Activated CD8-positive, alpha-beta T cell treated with anti-CD3 and anti-CD28 coated beads for 36 hours (primary cell): ENCODE results near the gene KNCN. TPM values are rescaled to one million over a fixed set of nuclear protein-coding genes. Genes with fewer than 3 reads are reported as not detected.

Experiments used
- ATAC-seq: fragments of 200-7000 bp; cut with Tn5 transposase; one replicate; pipeline ENCODE4 v1.10.0; 2021; ENCODE audit warnings: mild to moderate bottlenecking, moderate library complexity
- CTCF ChIA-PET: fragments of 350-600 bp; sonication (Branson Sonifier 250); formaldehyde crosslinking; loops from one replicate; lab custom pipeline; 2021; ENCODE audit warnings: antibody characterized with exemption; lab: Charles Lee
- POLR2A ChIA-PET: fragments of 350-600 bp; sonication (Branson Sonifier 250); formaldehyde crosslinking; loops from one replicate; lab custom pipeline; 2021; ENCODE audit warnings: antibody characterized with exemption; lab: Charles Lee
- DNase-seq: peaks from one replicate; pipeline ENCODE4 v3.0.0-alpha.2; 2020
- H3K27ac Mint-ChIP-seq: one replicate; pipeline ENCODE4 v1.8.0; 2021; ENCODE audit warnings: mild to moderate bottlenecking, mixed read lengths
- H3K27me3 Mint-ChIP-seq: one replicate; pipeline ENCODE4 v1.8.0; 2021; ENCODE audit warnings: mixed read lengths
- H3K36me3 Mint-ChIP-seq: one replicate; pipeline ENCODE4 v1.8.0; 2021; ENCODE audit warnings: low read depth, mixed read lengths
- H3K4me1 Mint-ChIP-seq: one replicate; pipeline ENCODE4 v1.8.0; 2021; ENCODE audit warnings: low read depth, mixed read lengths
- H3K4me3 Mint-ChIP-seq: one replicate; pipeline ENCODE4 v1.8.0; 2021; ENCODE audit warnings: mild to moderate bottlenecking, moderate library complexity, mixed read lengths
- H3K9me3 Mint-ChIP-seq: one replicate; pipeline ENCODE4 v1.8.0; 2021; ENCODE audit warnings: mixed read lengths
- CTCF ChIP-seq: fragments of 200-600 bp; IDR thresholded peaks from one replicate; pipeline ENCODE4 v1.8.0; 2022; ENCODE audit warnings: antibody characterized with exemption, mild to moderate bottlenecking
- intact Hi-C: fragments of 100-400 bp; cut with micrococcal nuclease; formaldehyde crosslinking; loops from one replicate; pipeline ENCODE4 v1.10.0; 2022
- total RNA-seq, 2 experiments: library from RNA; stranded (reverse); gene quantifications; one replicate each; pipeline ENCODE4 v1.2.3, GENCODE V29; 2021

Gene KNCN
- total RNA-seq, 2 experiments from 2014 or later: not detected

DNA sequence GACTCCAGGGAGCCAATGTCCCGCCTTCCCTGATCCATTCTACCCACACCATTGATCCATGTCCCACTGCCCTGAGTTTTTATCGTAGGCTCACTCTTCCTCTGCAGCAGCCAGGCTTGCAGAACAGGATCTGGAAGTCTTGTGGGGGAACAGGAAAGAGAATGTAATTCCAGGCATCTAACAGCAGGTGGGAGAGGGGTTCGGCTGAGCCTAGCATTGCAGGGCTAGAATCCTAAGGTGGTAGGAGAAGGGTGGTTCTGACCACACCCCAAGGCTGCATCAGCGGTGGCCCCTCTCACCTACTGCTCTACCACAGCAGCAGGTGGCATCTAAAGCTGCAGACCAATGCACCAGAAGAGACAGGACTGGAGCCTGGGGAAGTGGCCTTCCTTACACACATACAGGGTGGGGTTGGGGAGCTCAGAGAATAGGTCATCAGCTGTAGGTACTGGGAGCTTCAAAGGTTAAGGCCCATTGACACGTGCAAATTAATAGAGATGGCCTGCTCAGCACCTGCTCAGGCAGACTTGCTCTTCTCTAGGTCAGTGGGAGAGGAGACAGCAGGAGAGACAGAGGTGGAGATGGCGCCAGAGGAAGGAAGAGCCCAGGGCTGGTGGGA is 20.5 kb downstream of the KNCN start:
- ChIA-PET CTCF (interaction anchor here (1.2 to 6.6 kb wide), 8 partner anchors 8 to 195 kb away, joined by 3 to 128 read pairs (median 17); no protein-coding TSS in a partner anchor), POLR2A (interaction anchor here (0.6 to 1.6 kb wide), 2 partner anchors 14 to 134 kb away, joined by 3 to 4 read pairs; no protein-coding TSS in a partner anchor)
- H3K9me3 Mint-ChIP-seq: no peaks in the 10 kb centered on the region
- ATAC-seq (no peak), DNase-seq (no peak)
- H3K36me3 Mint-ChIP-seq: no peaks in the 10 kb centered on the region
- H3K27me3 Mint-ChIP-seq: peaks cover 30% of the 10 kb centered on the region
- no peak for TF ChIP-seq CTCF
- H3K4me1 Mint-ChIP-seq: peaks cover 31% of the 10 kb centered on the region
- H3K4me3 Mint-ChIP-seq: no peak overlapping the region
- intact Hi-C loops: loop anchor here (5.0 kb wide), 1 partner anchor 196 kb away; no protein-coding TSS in a partner anchor
- H3K27ac Mint-ChIP-seq: no peak overlapping the region

DNA sequence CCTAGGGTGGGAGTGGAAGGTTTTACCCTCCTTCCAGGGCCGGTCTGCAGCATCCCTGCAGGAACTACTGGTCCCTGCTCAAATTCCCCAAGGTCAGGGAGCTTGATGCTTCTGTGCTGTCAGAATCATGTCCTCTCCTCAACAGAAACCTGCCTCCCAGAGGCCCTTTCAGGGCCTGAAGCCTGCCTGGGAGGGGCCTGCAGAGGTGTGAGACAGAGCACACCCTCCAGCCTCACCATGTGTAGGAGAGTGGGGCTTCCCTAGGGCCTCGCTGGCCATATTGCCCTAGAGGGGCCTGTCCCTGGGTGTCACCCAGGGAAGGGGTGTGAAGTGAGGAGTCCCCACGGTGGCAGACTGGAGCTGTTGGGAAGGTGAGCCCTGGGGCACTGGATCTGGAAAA is 21.1 kb downstream of the KNCN start:
- POLR2A ChIA-PET: interaction anchor here (0.6 to 1.6 kb wide), 3 partner anchors 14 to 134 kb away, joined by 3 to 4 read pairs (median 4); no protein-coding TSS in a partner anchor

DNA sequence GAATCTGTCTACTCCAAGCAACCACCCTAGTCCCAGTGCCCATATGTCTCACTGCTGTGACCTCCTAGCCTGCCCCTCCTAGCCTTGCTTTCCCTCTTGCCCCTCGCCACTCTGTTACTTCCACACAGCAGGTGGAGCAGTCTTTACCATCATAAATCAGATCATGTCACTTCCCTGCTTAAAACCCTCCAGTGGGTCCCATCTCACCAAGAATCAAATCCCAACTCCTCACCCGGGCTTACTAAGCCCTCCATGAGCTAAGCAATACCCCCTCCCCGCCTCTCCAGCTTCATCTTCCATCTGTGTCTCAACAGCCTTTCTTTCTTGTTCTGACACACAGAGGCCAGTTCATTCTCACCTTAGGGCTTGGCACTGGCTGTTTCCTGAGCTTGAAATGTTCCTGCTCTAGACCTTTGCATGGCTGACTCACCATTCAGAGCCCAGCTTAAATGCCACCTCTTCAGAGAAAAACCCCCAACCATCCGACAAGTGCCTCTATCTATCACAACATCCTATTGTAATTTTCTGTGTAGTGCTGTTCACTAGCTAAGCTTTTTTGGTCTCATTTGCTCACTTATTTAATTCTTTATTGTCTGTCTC is 22.3 kb downstream of the KNCN start:
- ATAC-seq (peak; percentile 57), DNase-seq (peak; percentile 68)
- Mint-ChIP-seq H3K36me3 (no peaks in the 10 kb centered on the region), H3K4me1 (peaks cover 31% of the 10 kb centered on the region), H3K27me3 (peaks cover 37% of the 10 kb centered on the region), H3K9me3 (no peaks in the 10 kb centered on the region), H3K4me3 (no peak overlapping the region), H3K27ac (peak overlapping the region; percentile 53)
- ChIA-PET POLR2A (interaction anchor here (0.7 to 1.4 kb wide), 4 partner anchors 52 to 89 kb away, joined by 3 to 4 read pairs (median 4); no protein-coding TSS in a partner anchor), CTCF (interaction anchor here (0.6 to 6.6 kb wide), 29 partner anchors 9 to 1197 kb away, joined by 3 to 128 read pairs (median 6); partner anchors contain the start of gene ATPAF1)
- TF ChIP-seq CTCF: no peak
- intact Hi-C loops: loop anchor here (2.0 kb wide), 1 partner anchor 82 kb away; no protein-coding TSS in a partner anchor

More for the DNA sequence above, 21.1 kb downstream of the KNCN start:
- Mint-ChIP-seq H3K27ac (no peak overlapping the region), H3K4me3 (no peak overlapping the region), H3K36me3 (no peaks in the 10 kb centered on the region), H3K4me1 (peaks cover 31% of the 10 kb centered on the region), H3K9me3 (no peaks in the 10 kb centered on the region), H3K27me3 (peaks cover 33% of the 10 kb centered on the region)
- no peak for TF ChIP-seq CTCF
- intact Hi-C loops: loop anchor here (5.0 kb wide), 1 partner anchor 197 kb away; no protein-coding TSS in a partner anchor
- no peak for ATAC-seq
- CTCF ChIA-PET: interaction anchor here (0.9 to 6.6 kb wide), 15 partner anchors 9 to 195 kb away, joined by 3 to 128 read pairs (median 11); no protein-coding TSS in a partner anchor
- DNase-seq: peak; percentile 16

- CTCF ChIA-PET: interaction anchor here (0.6 to 6.6 kb wide), 30 partner anchors 8 to 1198 kb away, joined by 3 to 128 read pairs (median 7); partner anchors contain the start of gene DMBX1
- TF ChIP-seq CTCF: peak; percentile 54
- DNase-seq: no peak
- Mint-ChIP-seq H3K27ac (no peak overlapping the region), H3K27me3 (peaks cover 37% of the 10 kb centered on the region), H3K36me3 (no peaks in the 10 kb centered on the region), H3K4me1 (peaks cover 28% of the 10 kb centered on the region), H3K4me3 (no peak overlapping the region), H3K9me3 (no peaks in the 10 kb centered on the region)
- intact Hi-C loops: loop anchor here (1.0 to 2.0 kb wide), 2 partner anchors 51 to 82 kb away; no protein-coding TSS in a partner anchor
- POLR2A ChIA-PET: interaction anchor here (0.9 to 1.4 kb wide), 3 partner anchors 48 to 55 kb away, joined by 3 to 4 read pairs (median 3); no protein-coding TSS in a partner anchor
- no peak for ATAC-seq
Observed at GRCh38 chr1:46528297-46528955, 23.0 kb downstream of the KNCN start.
